ENCODE data around the gene ITGB1.

- TF ChIP-seq CTCF (conservative IDR thresholded peaks at IDR 0.05) = no peak
- TF ChIP-seq EZH2 (IDR thresholded peaks at IDR 0.05; ENCODE audit: low read depth) = no peak
Measured at GRCh38 chr10:32929634-32930033, 28.4 kb downstream of the ITGB1 start.
